Measurements from ENCODE around the gene EIF6. TPM values are rescaled to one million over a fixed set of nuclear protein-coding genes. Genes with fewer than 3 reads are reported as not detected.
A peak's percentile ranks its signal among the peaks of the same experiment; 100 is the strongest.

The EIF6 gene
- total and polyA plus RNA-seq, 10 donors: 50.5 to 121 (median 68.0) TPM

GRCh38 chr20:35270021-35270902 lies 14.3 kb downstream of the EIF6 start:
- H3K27ac ChIP-seq: no peak overlapping the region
- no peak overlapping the region for H3K4me3 ChIP-seq
- H3K4me1 ChIP-seq: peaks cover 0 to 13% (median under 1%) of the 10 kb centered on the region in 6 donors
- no peak for DNase-seq
- H3K27me3 ChIP-seq (replicated peaks in 1 of 7): no peaks in the 10 kb centered on the region
- 90 to 95% (median 92%) methylated on average over 17 to 19 of the region's 19 CpGs for WGBS, 5 donors
- intact Hi-C loops (cut with DNase I; ENCODE audit: low total_unique reads): no loop called here
- TF ChIP-seq POLR2A (IDR thresholded peaks at IDR 0.05): no peak
- peak in 1 of 3 donors; percentile 27 for TF ChIP-seq POLR2AphosphoS5 (IDR thresholded peaks at IDR 0.05)
- peaks cover 0 to 98% (median 42%) of the 10 kb centered on the region in 6 donors for H3K36me3 ChIP-seq
- no peaks in the 10 kb centered on the region for H3K9me3 ChIP-seq

- Histone ChIP-seq H3K4me3 (no peak overlapping the region), H3K27me3 (replicated peaks in 1 of 7) (no peaks in the 10 kb centered on the region), H3K4me1 (peaks cover 0 to 6% (median 0%) of the 10 kb centered on the region in 6 donors), H3K36me3 (peaks cover 0 to 98% (median 39%) of the 10 kb centered on the region in 6 donors), H3K27ac (peak overlapping the region in 1 of 8 donors; percentile 8), H3K9me3 (no peaks in the 10 kb centered on the region)
- intact Hi-C loops (cut with DNase I; ENCODE audit: low total_unique reads): no loop called here
- DNase-seq: no peak
- 64 to 78% (median 66%) methylated on average over 12 to 14 of the region's 14 CpGs for whole genome bisulfite sequencing, 5 donors
- peak; percentile 46 to 81 (median 71) for TF ChIP-seq CTCF (IDR thresholded peaks at IDR 0.05 in 8 of 11, conservative IDR thresholded peaks at IDR 0.05 in 3 of 11)
- peak; percentile 32 to 48 (median 37) for TF ChIP-seq POLR2AphosphoS5 (IDR thresholded peaks at IDR 0.05)
- TF ChIP-seq POLR2A (IDR thresholded peaks at IDR 0.05): no peak
These were observed 15.4 kb downstream of the EIF6 start for GRCh38 chr20:35269055-35269781.

GRCh38 chr20:35267092-35267491 lies 17.5 kb downstream of the EIF6 start:
- 94 to 98% (median 95%) methylated on average over 14 to 16 of the region's 16 CpGs for WGBS, 5 donors
- peaks cover 0 to 96% (median 39%) of the 10 kb centered on the region in 6 donors for H3K36me3 ChIP-seq
- no peak for DNase-seq
- H3K27me3 ChIP-seq (replicated peaks in 1 of 7): no peaks in the 10 kb centered on the region
- no peak overlapping the region for H3K27ac ChIP-seq
- H3K9me3 ChIP-seq: no peaks in the 10 kb centered on the region
- intact Hi-C loops (cut with DNase I; ENCODE audit: low total_unique reads): no loop called here
- H3K4me1 ChIP-seq: peaks cover 0 to 6% (median 0%) of the 10 kb centered on the region in 6 donors
- TF ChIP-seq POLR2A (IDR thresholded peaks at IDR 0.05): no peak
- TF ChIP-seq CTCF (IDR thresholded peaks at IDR 0.05 in 8 of 11, conservative IDR thresholded peaks at IDR 0.05 in 3 of 11): no peak
- TF ChIP-seq POLR2AphosphoS5 (IDR thresholded peaks at IDR 0.05): no peak
- no peak overlapping the region for H3K4me3 ChIP-seq

- Histone ChIP-seq H3K4me1 (peaks cover 0 to 6% (median 0%) of the 10 kb centered on the region in 6 donors), H3K4me3 (no peak overlapping the region), H3K36me3 (peaks cover 0 to 95% (median 28%) of the 10 kb centered on the region in 6 donors), H3K9me3 (no peaks in the 10 kb centered on the region), H3K27me3 (replicated peaks in 1 of 7) (no peaks in the 10 kb centered on the region), H3K27ac (no peak overlapping the region)
- TF ChIP-seq POLR2AphosphoS5 (IDR thresholded peaks at IDR 0.05) (no peak), CTCF (IDR thresholded peaks at IDR 0.05 in 8 of 11, conservative IDR thresholded peaks at IDR 0.05 in 3 of 11) (no peak)
- no peak for DNase-seq
- intact Hi-C loops (cut with DNase I; ENCODE audit: low total_unique reads): no loop called here
- 70 to 80% (median 73%) methylated on average over 1 of the region's 1 CpG for WGBS, 5 donors
These were observed 19.8 kb downstream of the EIF6 start for GRCh38 chr20:35264755-35265154.
